Measurements from ENCODE around the gene DBNDD1. TPM values are rescaled to one million over a fixed set of nuclear protein-coding genes. Genes with fewer than 3 reads are reported as not detected.

Gene DBNDD1
- total and polyA plus RNA-seq, 2 experiments from 2014 or later: 63.3 to 90.8 TPM

Other genes with a start within 250 kb of the DBNDD1 start
- gene FANCA, start 202.8 kb downstream of the DBNDD1 start, total RNA-seq (2014; rRNA removed; shearing (Covaris generic)): 75.9 and 89.9 TPM in 2 replicates
- gene FANCA, start 202.8 kb downstream of the DBNDD1 start, polyA plus RNA-seq (2016; fragmentation: Nextera tagmentation; extraction: Ambion mirVana): 36.4 and 42.3 TPM in 2 replicates
- gene SPIRE2, start 191.0 kb downstream of the DBNDD1 start, total RNA-seq (2014; rRNA removed; shearing (Covaris generic)): 10.1 and 15.2 TPM in 2 replicates
- 5.0 and 6.5 TPM in 2 replicates for gene SPIRE2, start 191.0 kb downstream of the DBNDD1 start, polyA plus RNA-seq (2016; fragmentation: Nextera tagmentation; extraction: Ambion mirVana)
- 95.4 and 96.4 TPM in 2 replicates for gene TCF25, start 145.9 kb downstream of the DBNDD1 start, total RNA-seq (2014; rRNA removed; shearing (Covaris generic))
- 143 and 149 TPM in 2 replicates for gene TCF25, start 145.9 kb downstream of the DBNDD1 start, polyA plus RNA-seq (2016; fragmentation: Nextera tagmentation; extraction: Ambion mirVana)
- gene MC1R, start 100.6 kb downstream of the DBNDD1 start, total RNA-seq (2014; rRNA removed; shearing (Covaris generic)): 2.9 and 4.3 TPM in 2 replicates
- gene MC1R, start 100.6 kb downstream of the DBNDD1 start, polyA plus RNA-seq (2016; fragmentation: Nextera tagmentation; extraction: Ambion mirVana): 0.74 and 0.97 TPM in 2 replicates
- gene TUBB3, start 96.1 kb downstream of the DBNDD1 start, total RNA-seq (2014; rRNA removed; shearing (Covaris generic)): 431 and 443 TPM in 2 replicates
- 139 and 149 TPM in 2 replicates for gene TUBB3, start 96.1 kb downstream of the DBNDD1 start, polyA plus RNA-seq (2016; fragmentation: Nextera tagmentation; extraction: Ambion mirVana)
- 83.5 and 89.9 TPM in 2 replicates for gene DEF8, start 70.7 kb downstream of the DBNDD1 start, total RNA-seq (2014; rRNA removed; shearing (Covaris generic))
- gene DEF8, start 70.7 kb downstream of the DBNDD1 start, polyA plus RNA-seq (2016; fragmentation: Nextera tagmentation; extraction: Ambion mirVana): 98.9 and 105 TPM in 2 replicates
- gene PRDM7, start 57.9 kb upstream of the DBNDD1 start, total RNA-seq (2014; rRNA removed; shearing (Covaris generic)): not detected in 2 replicates
- gene PRDM7, start 57.9 kb upstream of the DBNDD1 start, polyA plus RNA-seq (2016; fragmentation: Nextera tagmentation; extraction: Ambion mirVana): 0.08 TPM in 1 of 2 replicates, not detected in the other